ENCODE data around the gene NR3C1. TPM values are rescaled to one million over a fixed set of nuclear protein-coding genes. Genes with fewer than 3 reads are reported as not detected.
A peak's percentile ranks its signal among the peaks of the same experiment; 100 is the strongest.

Gene NR3C1
- total RNA-seq, 1 experiment from 2014 or later: 31.4 TPM

- Histone ChIP-seq H4K8ac (replicated peaks; ENCODE audit: insufficient read length, low read depth, low read length) (no peak overlapping the region), H3K79me1 (ENCODE audit: insufficient read depth, low read depth, low read length, poor library complexity, severe bottlenecking) (no peaks in the 10 kb centered on the region), H4K20me1 (ENCODE audit: control insufficient read depth, insufficient read depth, insufficient read length) (no peaks in the 10 kb centered on the region), H2AFZ (ENCODE audit: low read length) (no peak overlapping the region), H3K4me1 (ENCODE audit: insufficient read depth, low read length) (no peaks in the 10 kb centered on the region; the same call in 1 of the 2 replicates), H3K4me2 (ENCODE audit: insufficient read depth, insufficient read length, low read length) (no peak overlapping the region), H3K23ac (ENCODE audit: insufficient read length, low read depth, low read length) (no peak overlapping the region), H3K4ac (ENCODE audit: low read depth, low read length) (no peak overlapping the region), H3K14ac (ENCODE audit: insufficient read depth, low read length) (no peak overlapping the region), H3K79me2 (ENCODE audit: insufficient read depth, low read length) (no peaks in the 10 kb centered on the region), H3K9me3 (ENCODE audit: control insufficient read depth, low read depth, low read length) (no peaks in the 10 kb centered on the region), H2BK12ac (ENCODE audit: insufficient read length, low read depth, low read length) (no peak overlapping the region), H2BK120ac (ENCODE audit: low read depth, low read length, poor library complexity, severe bottlenecking) (no peak overlapping the region), H2AK5ac (ENCODE audit: insufficient read length, low read length) (no peak overlapping the region), H3K18ac (ENCODE audit: insufficient read length, low read depth, low read length) (no peak overlapping the region), H2BK20ac (ENCODE audit: low read depth, low read length, poor library complexity, severe bottlenecking) (no peak overlapping the region), H3K23me2 (ENCODE audit: insufficient read length, low read depth, low read length, poor library complexity, severe bottlenecking) (no peaks in the 10 kb centered on the region), H3K27ac (ENCODE audit: insufficient read length, low read depth, low read length) (no peak overlapping the region), H2BK15ac (ENCODE audit: low read depth, low read length) (no peak overlapping the region), H2BK5ac (ENCODE audit: insufficient read length, low read length) (no peak overlapping the region), H3T11ph (ENCODE audit: low read length) (no peak overlapping the region), H4K5ac (ENCODE audit: insufficient read length, low read depth, low read length) (no peak overlapping the region), H3K27me3 (ENCODE audit: insufficient read depth, low read length) (no peaks in the 10 kb centered on the region), H4K91ac (ENCODE audit: insufficient read length, low read depth, low read length) (no peak overlapping the region), H3K9ac (ENCODE audit: extremely low read depth, insufficient read length, low read length) (no peak overlapping the region), H3K56ac (ENCODE audit: insufficient read length, low read depth, low read length) (no peak overlapping the region)
- no peaks in the 10 kb centered on the region for H3K27me3 Mint-ChIP-seq (ENCODE audit: low read depth)
- no peaks in the 10 kb centered on the region; a peak in 1 of 5 replicates for H3K9me3 Mint-ChIP-seq
- H3K4me3 Mint-ChIP-seq: no peak overlapping the region
- H3K27ac Mint-ChIP-seq: peak overlapping the region in 1 of 3 experiments; percentile 93; a peak in 1 of 7 replicates
- H3K4me1 Mint-ChIP-seq: peaks cover 9 to 13% of the 10 kb centered on the region in 2 experiments
- H3K36me3 Mint-ChIP-seq (ENCODE audit: insufficient read depth in 1 of 3, low read depth in 3 of 3): peaks cover 0 to 4% (median 2%) of the 10 kb centered on the region in 3 experiments; a peak in 3 of 7 replicates
- TF ChIP-seq CTCF (conservative IDR thresholded peaks at IDR 0.05): no peak
- no CpG with 5 or more reads among the region's 4 CpGs for WGBS (ENCODE audit: extremely low coverage, insufficient read length, low lambda C conversion rate)
- DNase-seq: no peak
These were observed 31.2 kb downstream of the NR3C1 start for GRCh38 chr5:143372187-143372829.

All from H9 (cell line).